NK-92 (cell line): ENCODE measurements around the gene RILPL1.
"Not testable (repeated sequence)": the region's sequence is repeated elsewhere in the genome, so short reads cannot be mapped to it uniquely, and the experiment has no call there.

Experiments
- DNase-seq: peaks from one replicate; lab custom pipeline; 2025; ENCODE audit not compliant: unreplicated experiment; lab: John Stamatoyannopoulos, UW

Gene RILPL1

GRCh38 chr12:123530668-123531067 lies 2.9 kb downstream of the RILPL1 start:
- DNase-seq, result no peak

GRCh38 chr12:123529686-123530085 lies 3.8 kb downstream of the RILPL1 start:
- DNase-seq, result no peak

GRCh38 chr12:123528858-123529257 lies 4.7 kb downstream of the RILPL1 start:
- DNase-seq, result no peak

- no peak for DNase-seq
Observed at GRCh38 chr12:123526542-123527080, 6.9 kb downstream of the RILPL1 start.

GRCh38 chr12:123524378-123524777 lies 9.1 kb downstream of the RILPL1 start:
- DNase-seq, result no peak

- no peak for DNase-seq
Observed at GRCh38 chr12:123523518-123523917, 10.0 kb downstream of the RILPL1 start.

- DNase-seq, result no peak
Observed at GRCh38 chr12:123522164-123522563, 11.4 kb downstream of the RILPL1 start.

- no peak for DNase-seq
Observed at GRCh38 chr12:123520567-123521474, 12.7 kb downstream of the RILPL1 start.

- no peak for DNase-seq
Observed at GRCh38 chr12:123519141-123520001, 14.1 kb downstream of the RILPL1 start.

- no peak for DNase-seq
Observed at GRCh38 chr12:123516216-123516780, 17.2 kb downstream of the RILPL1 start.

- not testable (repeated sequence) for DNase-seq
Observed at GRCh38 chr12:123514582-123515221, 18.8 kb downstream of the RILPL1 start.

GRCh38 chr12:123513805-123514204 lies 19.7 kb downstream of the RILPL1 start:
- no peak for DNase-seq

- DNase-seq, result no peak
Observed at GRCh38 chr12:123512838-123513665, 20.5 kb downstream of the RILPL1 start.

GRCh38 chr12:123506843-123507236 lies 26.7 kb downstream of the RILPL1 start:
- DNase-seq, result no peak

GRCh38 chr12:123506059-123506842 lies 27.3 kb downstream of the RILPL1 start:
- DNase-seq, result no peak

- DNase-seq, result no peak
Observed at GRCh38 chr12:123502163-123502704, 31.3 kb downstream of the RILPL1 start.

GRCh38 chr12:123499332-123499731 lies 34.2 kb downstream of the RILPL1 start:
- DNase-seq, result no peak

GRCh38 chr12:123498126-123498825 lies 35.2 kb downstream of the RILPL1 start:
- DNase-seq, result no peak
